MM.1S (cell line): ENCODE results near the gene PCDHGA4.

Experiments
- DNase-seq: peaks from one replicate; pipeline ENCODE4 v3.0.0-alpha.2; 2015
- H2AFZ ChIP-seq: fragments of 300-600 bp; sonication (generic); 2 replicates; pipeline ENCODE4 v1.6.0; 2016; ENCODE audit warnings: antibody characterized with exemption, low read length
- H3F3A ChIP-seq: fragments of 300-600 bp; sonication (generic); 2 replicates; pipeline ENCODE4 v1.6.1; 2016; ENCODE audit warnings: mild to moderate bottlenecking, antibody characterized with exemption, low read length, moderate library complexity, mixed read lengths; ENCODE audit not compliant: insufficient read depth
- H3K27ac ChIP-seq: fragments of 300-600 bp; sonication (generic); 2 replicates; pipeline ENCODE4 v1.5.1; 2016; ENCODE audit warnings: mild to moderate bottlenecking, low read length
- H3K27me3 ChIP-seq: fragments of 300-600 bp; sonication (generic); replicated peaks from 2 replicates; pipeline ENCODE4 v1.6.0; 2016; ENCODE audit warnings: low read length; ENCODE audit not compliant: insufficient read depth
- H3K36me3 ChIP-seq: fragments of 300-600 bp; sonication (generic); replicated peaks from 2 replicates; pipeline ENCODE4 v1.6.1; 2016; ENCODE audit warnings: mild to moderate bottlenecking, low read length, mixed read lengths; ENCODE audit not compliant: insufficient read depth
- H3K4me1 ChIP-seq: fragments of 300-600 bp; sonication (generic); 2 replicates; pipeline ENCODE4 v1.6.1; 2016; ENCODE audit warnings: low read length, mixed read lengths
- H3K4me2 ChIP-seq: fragments of 300-600 bp; sonication (generic); 2 replicates; pipeline ENCODE4 v1.6.0; 2016; ENCODE audit warnings: low read depth, low read length
- H3K4me3 ChIP-seq: fragments of 300-600 bp; sonication (generic); 2 replicates; pipeline ENCODE4 v1.5.1; 2016; ENCODE audit warnings: low read length, mixed read lengths
- H3K79me2 ChIP-seq: fragments of 300-600 bp; sonication (generic); 2 replicates; pipeline ENCODE4 v1.6.1; 2016; ENCODE audit warnings: mixed run types, low read length, mixed read lengths
- H3K9ac ChIP-seq: fragments of 300-600 bp; sonication (generic); 2 replicates; pipeline ENCODE4 v1.6.1; 2016; ENCODE audit warnings: low read length, mixed read lengths
- H3K9me2 ChIP-seq: fragments of 300-600 bp; sonication (generic); replicated peaks from 2 replicates; pipeline ENCODE4 v1.6.1; 2016; ENCODE audit warnings: mild to moderate bottlenecking, low read length, mixed read lengths; ENCODE audit not compliant: insufficient read depth
- H3K9me3 ChIP-seq: fragments of 300-600 bp; sonication (generic); replicated peaks from 2 replicates; pipeline ENCODE4 v1.6.1; 2016; ENCODE audit warnings: mild to moderate bottlenecking, low read length, mixed read lengths; ENCODE audit not compliant: insufficient read depth
- H4K20me1 ChIP-seq: fragments of 300-600 bp; sonication (generic); 2 replicates; pipeline ENCODE4 v1.6.1; 2016; ENCODE audit warnings: mild to moderate bottlenecking, low read length, moderate library complexity, mixed read lengths; ENCODE audit not compliant: insufficient read depth
- CTCF ChIP-seq: fragments of 300-600 bp; sonication (generic); IDR thresholded peaks from 2 replicates; pipeline ENCODE4 v1.5.1; 2016; ENCODE audit warnings: antibody characterized with exemption, low read length, mixed read lengths
- EZH2 ChIP-seq: fragments of 300-600 bp; sonication (generic); optimal IDR thresholded peaks from 2 replicates; pipeline ENCODE3; 2017; ENCODE audit warnings: low read depth, mild to moderate bottlenecking, antibody characterized with exemption, low read length, mixed read lengths
- EZH2phosphoT487 ChIP-seq: fragments of 300-600 bp; sonication (generic); IDR thresholded peaks from 2 replicates; pipeline ENCODE4 v1.6.1; 2018; ENCODE audit warnings: antibody characterized with exemption, low read length

PCDHGA4 gene

GRCh38 chr5:141322261-141322660, 32.6 kb upstream of the PCDHGA4 start:
- H3K9me3 ChIP-seq = peaks cover 12% of the 10 kb centered on the region; the same call in 1 of the 2 replicates
- no peak overlapping the region for H3K4me2 ChIP-seq

GRCh38 chr5:141326088-141326854, 28.6 kb upstream of the PCDHGA4 start:
- TF ChIP-seq EZH2 (no peak), CTCF (no peak), EZH2phosphoT487 (no peak)
- no peak overlapping the region for H3K4me3 ChIP-seq
- no peaks in the 10 kb centered on the region for H4K20me1 ChIP-seq
- H3K4me2 ChIP-seq = no peak overlapping the region
- no peak overlapping the region for H3K9ac ChIP-seq
- H3K79me2 ChIP-seq = no peaks in the 10 kb centered on the region
- H3K9me3 ChIP-seq = no peaks in the 10 kb centered on the region
- no peak for DNase-seq
- no peaks in the 10 kb centered on the region for H3F3A ChIP-seq
- H3K27me3 ChIP-seq = 0 out of 2 replicates have a peak, but pooled peaks cover 5% of the 10 kb centered on the region
- no peaks in the 10 kb centered on the region for H3K4me1 ChIP-seq
- no peak overlapping the region for H2AFZ ChIP-seq
- H3K27ac ChIP-seq = no peak overlapping the region
- no peaks in the 10 kb centered on the region for H3K36me3 ChIP-seq
- H3K9me2 ChIP-seq = no peaks in the 10 kb centered on the region

More at GRCh38 chr5:141322261-141322660, 32.6 kb upstream of the PCDHGA4 start:
- Histone ChIP-seq H3F3A (peaks cover 5% of the 10 kb centered on the region; the same call in 1 of the 2 replicates), H2AFZ (no peak overlapping the region), H3K4me3 (no peak overlapping the region), H4K20me1 (no peaks in the 10 kb centered on the region), H3K9ac (no peak overlapping the region), H3K79me2 (peaks cover 28% of the 10 kb centered on the region), H3K27ac (no peak overlapping the region), H3K9me2 (no peaks in the 10 kb centered on the region), H3K27me3 (0 out of 2 replicates have a peak, but pooled peaks cover 5% of the 10 kb centered on the region), H3K36me3 (peaks cover 22% of the 10 kb centered on the region), H3K4me1 (peaks cover 6% of the 10 kb centered on the region)
- DNase-seq = no peak
- TF ChIP-seq CTCF (no peak), EZH2 (no peak), EZH2phosphoT487 (no peak)

GRCh38 chr5:141328231-141328630, 26.6 kb upstream of the PCDHGA4 start:
- H3K79me2 ChIP-seq = no peaks in the 10 kb centered on the region
- no peak for DNase-seq
- no peaks in the 10 kb centered on the region for H3K4me1 ChIP-seq
- no peaks in the 10 kb centered on the region for H3K9me2 ChIP-seq
- H4K20me1 ChIP-seq = no peaks in the 10 kb centered on the region
- no peak overlapping the region for H3K4me2 ChIP-seq
- H2AFZ ChIP-seq = no peak overlapping the region
- no peak overlapping the region for H3K9ac ChIP-seq
- no peak overlapping the region for H3K4me3 ChIP-seq
- no peaks in the 10 kb centered on the region for H3K36me3 ChIP-seq
- H3K27me3 ChIP-seq = no peaks in the 10 kb centered on the region
- no peaks in the 10 kb centered on the region for H3K9me3 ChIP-seq
- H3K27ac ChIP-seq = no peak overlapping the region
- TF ChIP-seq CTCF (no peak), EZH2 (no peak), EZH2phosphoT487 (no peak)
- H3F3A ChIP-seq = no peaks in the 10 kb centered on the region
